Stimulated activated CD8-positive, alpha-beta memory T cell treated with anti-CD3 and anti-CD28 coated beads, Interleukin-15, amount 100 ng/mL, for 4 hours (primary cell): ENCODE data around the gene TRMT11.
"Not testable (repeated sequence)": the region's sequence is repeated elsewhere in the genome, so short reads cannot be mapped to it uniquely, and the experiment has no call there.

ENCODE experiments used
- DNase-seq, 2 donors: peaks; one replicate each; pipeline ENCODE4 v3.0.0-alpha.2; 2020; ENCODE audit warnings: low read depth in 2 of 2

Gene TRMT11

DNA sequence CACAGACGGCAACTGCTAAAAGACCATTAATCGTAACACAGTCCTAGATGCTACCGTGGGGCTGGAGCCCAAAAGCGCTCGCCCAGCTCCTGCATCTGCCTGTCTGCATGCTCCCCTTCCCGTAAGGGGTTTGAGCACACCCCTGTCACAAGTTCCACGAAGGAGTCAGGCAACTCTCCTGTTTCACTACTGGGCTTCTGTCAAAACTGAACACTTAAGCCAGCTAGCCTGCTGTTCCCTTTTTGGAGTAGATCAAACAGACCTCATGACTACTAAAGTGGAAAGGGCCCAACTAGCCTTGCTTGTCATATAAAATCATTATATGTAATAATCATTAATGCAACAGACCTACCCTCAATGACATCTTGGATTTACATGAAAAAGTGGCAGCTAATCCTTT, 61.3 kb downstream of the TRMT11 start:
- no peak for DNase-seq

DNA sequence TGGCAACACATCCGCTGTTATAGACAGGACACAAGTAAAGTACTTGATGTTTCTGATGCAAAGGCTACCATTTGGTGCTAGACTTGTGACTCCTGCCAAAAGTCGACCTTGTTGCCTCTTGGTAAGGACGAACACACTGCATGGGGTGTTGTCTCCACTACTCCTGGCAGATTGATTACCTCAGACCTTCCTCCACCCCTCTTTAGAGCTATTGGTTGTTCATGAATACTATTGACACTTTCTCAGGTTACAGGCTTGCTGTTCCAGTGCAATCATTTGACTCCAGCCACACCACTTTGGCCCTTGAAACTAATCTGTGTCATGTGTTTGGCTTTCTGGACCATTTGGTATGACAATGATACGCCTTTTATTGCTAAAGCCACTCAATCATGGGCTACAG, 62.3 kb downstream of the TRMT11 start:
- no peak for DNase-seq

DNA sequence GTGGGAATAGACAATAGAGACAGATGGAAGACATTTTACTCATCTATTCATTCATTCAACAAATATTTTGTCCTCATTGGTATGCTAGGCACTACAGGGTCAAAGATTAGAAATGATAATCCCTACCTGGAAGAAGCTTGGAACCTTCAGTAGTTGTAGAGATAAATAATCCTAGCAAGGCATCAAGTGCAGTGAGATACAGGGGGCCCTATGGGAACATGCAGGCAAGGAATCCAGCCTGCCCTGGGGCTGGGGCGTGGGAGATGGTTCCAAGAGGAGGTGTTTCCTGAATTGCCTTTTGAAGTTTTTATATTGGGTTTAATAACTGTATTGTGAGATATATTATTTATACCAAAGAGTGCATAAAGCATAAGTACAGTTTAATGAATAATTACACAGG, 64.5 kb downstream of the TRMT11 start:
- DNase-seq: no peak

DNA sequence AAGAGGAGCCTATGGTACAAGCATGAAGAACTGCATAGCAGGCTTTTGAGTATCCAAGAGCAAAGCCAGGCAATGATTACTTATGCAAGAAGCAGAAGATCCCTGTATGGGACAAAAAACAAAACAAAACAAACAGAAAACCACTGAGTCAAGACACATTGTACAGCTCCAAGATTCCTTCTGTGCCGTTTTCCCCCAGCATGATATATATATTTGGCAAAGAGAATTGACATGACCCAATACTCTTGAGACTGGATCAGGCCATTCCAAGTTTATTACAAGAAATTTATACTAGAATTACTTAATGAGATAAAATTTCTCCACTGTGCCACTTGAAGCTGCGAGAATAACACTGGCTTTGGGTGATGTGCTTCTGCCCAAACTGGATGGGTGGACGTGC, 65.5 kb downstream of the TRMT11 start:
- no peak for DNase-seq

DNA sequence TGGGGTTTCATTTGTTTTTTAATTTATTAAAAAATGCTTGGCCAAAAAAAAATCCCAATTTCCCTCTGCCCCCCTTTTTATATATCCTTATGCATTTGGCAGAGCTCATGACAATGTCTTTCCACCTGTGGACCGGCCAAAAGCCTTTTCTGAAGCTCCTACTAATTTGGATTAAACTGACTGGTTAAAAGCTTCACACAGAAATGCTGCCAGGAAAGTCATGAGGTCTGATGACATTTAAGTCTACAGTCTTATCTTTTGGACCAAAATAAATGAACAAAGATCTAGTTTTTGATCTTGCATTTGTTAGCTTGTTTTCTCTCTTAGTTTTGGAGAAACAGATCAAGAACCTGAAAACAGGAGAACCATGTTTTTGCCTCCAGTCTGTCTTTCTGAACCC, 66.1 kb downstream of the TRMT11 start:
- DNase-seq: no peak

DNA sequence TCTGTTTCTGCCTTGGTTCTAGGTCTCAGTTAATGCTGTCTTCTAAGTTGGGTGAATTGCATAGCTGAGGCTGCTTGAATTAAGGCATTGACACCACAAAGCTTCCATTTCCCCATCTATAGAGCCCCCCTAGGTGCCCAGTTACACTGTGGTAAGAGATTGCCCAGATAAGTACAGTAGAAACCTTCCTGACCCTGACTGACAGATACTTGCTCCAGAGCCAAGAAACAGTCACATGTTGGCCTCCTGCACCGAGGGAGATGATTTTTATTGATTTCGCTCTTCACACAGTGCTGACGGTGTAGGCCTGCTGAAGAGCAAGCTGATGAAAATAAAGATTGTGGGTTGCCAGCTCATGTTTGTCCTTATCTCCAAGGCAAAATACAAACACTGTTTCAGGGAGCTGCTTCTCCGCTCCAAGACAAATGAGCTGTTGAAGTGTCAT, 67.9 kb downstream of the TRMT11 start:
- DNase-seq: no peak

DNA sequence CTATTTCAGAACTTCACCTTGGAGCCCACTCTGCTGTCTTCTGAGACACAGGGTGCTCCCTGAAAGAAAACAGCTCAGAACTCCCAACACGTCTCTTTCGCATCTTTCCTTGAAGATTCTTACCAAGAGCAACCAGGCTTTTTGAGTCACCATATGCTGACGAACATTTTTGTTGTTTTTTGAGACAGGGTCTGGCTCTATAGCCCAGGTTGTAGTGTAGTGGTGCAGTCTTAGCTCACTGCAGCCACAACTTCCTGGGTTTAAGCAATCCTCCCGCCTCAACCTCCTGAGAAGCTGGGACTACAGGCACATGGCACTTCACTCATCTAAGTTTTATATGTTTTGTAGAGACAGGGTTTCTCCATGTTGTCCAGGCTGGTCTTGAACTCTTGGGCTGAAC, 68.5 kb downstream of the TRMT11 start:
- no peak for DNase-seq

DNA sequence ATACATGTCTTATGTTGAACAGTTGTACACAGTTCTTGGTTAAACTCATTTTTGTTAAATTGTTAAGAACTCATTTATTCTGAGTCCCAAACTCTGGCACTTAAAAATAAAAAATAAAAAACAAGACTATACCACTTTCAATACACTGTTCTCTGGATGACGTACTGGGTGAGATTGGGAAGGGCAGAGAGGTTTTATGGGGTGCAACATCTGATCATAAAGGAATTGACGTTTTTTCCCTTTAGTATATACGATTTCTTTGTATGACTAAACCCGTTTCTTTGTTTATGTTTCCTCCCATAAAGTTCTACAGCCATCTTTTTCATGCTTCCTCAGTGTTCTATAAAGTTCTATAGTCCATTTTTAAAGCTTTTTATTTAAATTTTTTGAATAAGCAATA, 69.1 kb downstream of the TRMT11 start:
- no peak for DNase-seq

DNA sequence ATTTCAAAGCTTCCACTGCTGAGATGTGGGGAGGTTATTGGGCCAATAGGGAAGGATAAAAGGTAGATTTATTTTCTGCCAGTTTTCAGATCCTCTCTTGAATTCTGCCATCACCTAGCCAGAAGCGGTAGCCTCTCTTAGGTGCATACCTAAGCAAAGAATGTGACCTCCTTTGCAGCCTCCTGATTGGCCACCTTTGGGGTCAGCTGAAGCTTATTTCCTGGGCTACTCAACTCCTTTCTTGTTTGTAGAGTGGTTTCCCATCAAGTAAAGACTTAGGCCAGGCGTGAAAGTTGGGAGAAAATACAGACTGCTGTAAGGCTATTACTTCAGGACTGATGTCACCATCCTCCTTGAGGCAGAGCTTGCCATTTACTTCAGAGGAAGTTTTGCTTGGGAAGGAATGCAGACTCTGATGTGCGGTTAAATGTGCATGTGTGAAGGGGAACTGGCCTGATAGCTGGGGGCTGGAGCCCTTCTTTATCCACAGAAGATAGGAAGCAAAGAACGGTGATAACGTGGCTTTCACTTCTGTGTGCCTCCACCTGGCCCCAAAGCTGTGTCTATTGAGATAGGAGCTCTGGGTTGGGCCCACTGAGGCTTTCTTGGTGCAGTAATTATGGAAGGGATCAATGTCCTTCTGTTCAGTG, 70.1 kb downstream of the TRMT11 start:
- no peak for DNase-seq

DNA sequence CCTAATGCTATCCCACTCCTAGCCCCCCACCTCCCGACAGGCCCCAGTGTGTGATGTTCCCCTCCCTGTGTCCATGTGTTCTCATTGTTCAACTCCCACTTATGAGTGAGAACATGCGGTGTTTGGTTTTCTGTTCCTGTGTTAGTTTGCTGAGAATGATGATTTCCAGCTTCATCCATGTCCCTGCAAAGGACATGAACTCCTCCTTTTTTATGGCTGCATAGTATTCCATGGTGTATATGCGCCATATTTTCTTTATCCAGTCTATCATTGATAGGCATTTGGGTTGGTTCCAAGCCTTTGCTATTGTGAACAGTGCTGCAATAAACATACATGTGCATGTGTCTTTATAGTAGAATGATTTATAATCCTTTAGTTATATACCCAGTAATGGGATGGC, 71.7 kb downstream of the TRMT11 start:
- DNase-seq: not testable (repeated sequence)

DNA sequence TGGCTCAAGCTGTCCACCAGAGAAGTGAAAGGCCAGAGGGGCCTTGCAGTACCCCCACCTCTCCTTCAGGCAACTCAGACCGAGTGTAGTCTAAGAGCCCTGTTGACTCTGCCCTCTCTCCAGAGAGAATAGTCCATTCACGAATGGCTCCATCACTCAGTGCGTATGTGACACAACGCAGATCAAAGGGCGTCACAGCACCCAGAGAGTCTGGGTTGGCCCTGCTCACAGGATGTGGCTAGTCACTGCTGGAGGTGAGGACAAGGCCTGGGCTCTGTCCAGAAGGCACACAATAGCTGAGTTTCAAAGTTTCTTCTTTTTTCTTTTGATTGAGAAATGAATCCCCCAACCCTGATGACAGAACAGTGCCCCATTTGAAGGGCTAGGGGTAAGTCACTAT, 74.1 kb downstream of the TRMT11 start:
- DNase-seq: no peak

DNA sequence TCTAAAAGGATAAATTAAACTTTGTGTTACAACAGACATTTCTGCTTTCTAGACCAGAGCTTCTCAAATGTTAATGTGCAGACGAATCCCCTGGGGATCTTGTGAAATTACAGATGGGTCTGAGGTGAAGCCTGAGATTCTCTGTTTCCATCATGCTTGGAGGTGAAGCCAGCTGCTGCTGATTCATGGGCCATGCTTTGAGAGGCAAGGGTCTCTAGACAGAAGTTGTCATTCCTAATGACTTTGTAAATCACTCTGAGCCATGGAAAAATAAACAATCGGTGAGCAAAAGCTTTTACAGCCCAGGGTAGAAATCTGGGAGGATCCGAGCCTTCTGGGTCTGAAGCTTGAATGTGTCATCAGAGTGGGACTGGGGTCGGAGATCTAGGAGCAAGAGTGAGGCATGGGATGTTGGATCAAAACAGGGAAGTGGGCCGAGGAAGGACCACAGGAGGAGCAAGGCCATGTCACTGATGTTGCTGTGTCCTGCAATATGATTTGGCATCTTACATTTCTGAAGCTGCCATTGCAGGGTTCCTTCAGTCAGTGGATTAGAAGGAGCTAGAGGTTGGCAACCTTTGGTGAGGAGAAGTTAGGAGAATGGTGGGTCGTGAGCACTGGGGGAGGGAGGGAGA, 77.3 kb downstream of the TRMT11 start:
- DNase-seq: no peak

DNA sequence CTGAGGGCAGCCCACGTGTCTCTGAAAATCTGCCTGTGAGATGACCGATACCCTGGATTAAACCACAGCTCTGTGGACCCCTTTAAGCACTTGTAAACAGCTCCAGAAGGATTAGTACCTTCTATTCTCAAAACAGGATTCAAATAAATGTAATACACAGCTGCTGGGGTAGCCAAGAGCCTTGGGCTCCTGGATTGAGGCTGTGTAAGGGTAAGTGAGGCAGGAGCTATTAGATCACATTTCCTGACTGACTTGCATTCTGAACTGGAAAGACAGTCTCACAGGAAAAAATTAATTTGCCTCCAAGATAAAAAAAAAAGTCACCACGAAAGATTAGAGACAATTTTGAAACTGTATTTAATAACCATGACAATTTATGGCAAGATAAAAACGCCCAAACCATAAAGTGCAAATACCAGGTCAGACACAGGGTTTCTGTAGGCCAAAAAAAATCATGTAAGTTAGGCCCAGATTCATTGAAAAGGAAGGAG, 78.0 kb downstream of the TRMT11 start:
- DNase-seq: no peak

DNA sequence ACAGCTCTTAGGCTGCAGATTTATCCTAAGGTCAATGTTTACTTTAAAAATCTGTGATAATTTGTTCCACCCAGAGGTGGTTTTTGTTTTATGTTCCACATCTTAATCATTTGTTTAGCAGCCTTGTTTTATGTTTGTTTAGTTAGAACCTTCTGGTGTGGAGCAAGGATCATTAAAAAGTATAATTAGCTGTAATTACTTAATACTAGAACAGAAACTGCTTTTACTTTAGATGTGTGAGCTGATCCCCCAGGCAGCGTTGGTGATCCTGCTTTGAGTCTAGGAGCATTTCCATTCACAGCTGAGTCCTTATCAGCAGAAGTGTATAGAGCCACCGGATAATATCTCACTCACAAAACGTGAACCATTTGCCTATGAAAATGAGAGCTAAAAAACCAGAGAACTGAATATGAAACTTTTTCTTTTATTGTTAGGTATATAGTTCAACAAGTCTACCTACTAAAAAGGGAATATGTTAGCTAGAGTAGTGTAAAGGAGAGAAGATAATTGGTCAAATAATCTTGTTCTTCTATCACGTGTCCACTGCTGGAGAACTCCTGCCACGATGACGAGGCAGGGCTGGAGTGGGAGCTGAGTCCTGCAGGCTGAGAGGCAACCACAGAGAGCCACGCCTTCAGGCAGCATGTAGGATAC, 78.5 kb downstream of the TRMT11 start:
- no peak for DNase-seq

DNA sequence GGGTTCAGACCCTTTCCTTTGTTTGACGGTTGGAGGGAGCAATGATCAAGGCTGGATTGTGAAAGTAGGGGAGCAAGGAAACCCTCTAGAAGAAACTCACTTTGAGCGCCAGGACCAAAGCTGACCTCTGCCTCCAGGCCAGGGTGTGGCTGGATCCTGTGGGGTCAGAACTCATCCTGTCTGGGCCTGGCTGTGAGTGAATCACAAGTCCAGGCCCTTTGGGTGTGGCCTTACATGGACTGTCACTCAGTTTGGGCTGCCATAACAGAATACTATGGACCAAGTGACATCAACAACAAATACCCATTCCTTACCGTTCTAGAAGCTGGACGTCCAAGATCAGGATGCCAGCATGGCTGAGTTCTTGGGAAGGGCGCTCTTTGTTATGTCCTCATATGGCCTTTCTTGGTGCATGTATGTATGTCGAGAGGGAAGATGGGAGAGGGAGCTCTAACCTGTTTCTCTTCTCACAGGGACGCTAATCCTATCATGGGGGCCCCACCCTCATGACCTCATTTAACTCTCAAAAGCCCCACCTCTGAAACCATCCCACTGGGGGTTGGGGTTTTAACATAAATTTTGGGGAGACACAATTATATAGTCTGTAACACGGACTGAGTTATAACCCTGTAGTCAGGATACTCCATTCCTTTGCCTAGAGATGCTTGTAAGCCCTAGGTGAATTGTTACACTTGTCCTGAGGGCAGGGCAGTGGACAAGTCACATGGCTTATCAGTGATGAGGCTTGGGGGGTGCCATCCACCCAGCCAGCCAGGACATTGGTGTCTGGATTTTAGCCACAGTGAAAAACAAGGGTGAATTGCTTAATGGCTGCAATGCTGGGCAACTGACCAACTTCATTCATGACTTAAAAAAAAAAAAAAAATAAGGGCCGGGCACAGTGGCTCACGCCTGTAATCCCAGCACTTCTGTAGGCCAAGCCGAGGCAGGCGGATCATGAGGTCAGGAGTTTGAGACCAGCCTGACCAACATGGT, 80.0 kb downstream of the TRMT11 start:
- no peak for DNase-seq

DNA sequence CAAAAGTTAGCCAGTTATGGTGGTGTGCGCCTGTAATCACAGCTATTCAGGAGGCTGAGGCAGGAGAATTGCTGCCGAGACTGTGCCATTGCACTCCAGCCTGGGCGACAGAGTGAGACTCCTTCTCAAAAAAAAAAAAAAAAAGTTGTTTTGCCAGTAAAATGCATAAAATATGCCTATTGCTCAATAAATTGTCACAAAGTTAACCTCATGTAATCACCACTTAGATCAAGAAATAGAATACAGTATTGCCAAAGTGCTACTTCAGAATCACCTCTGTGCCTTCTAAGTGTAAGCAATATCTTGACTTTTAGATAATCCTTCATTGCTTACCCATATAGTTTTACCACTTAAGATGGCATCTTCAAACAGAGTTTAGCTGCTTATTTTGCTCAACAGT, 80.7 kb downstream of the TRMT11 start:
- no peak for DNase-seq

DNA sequence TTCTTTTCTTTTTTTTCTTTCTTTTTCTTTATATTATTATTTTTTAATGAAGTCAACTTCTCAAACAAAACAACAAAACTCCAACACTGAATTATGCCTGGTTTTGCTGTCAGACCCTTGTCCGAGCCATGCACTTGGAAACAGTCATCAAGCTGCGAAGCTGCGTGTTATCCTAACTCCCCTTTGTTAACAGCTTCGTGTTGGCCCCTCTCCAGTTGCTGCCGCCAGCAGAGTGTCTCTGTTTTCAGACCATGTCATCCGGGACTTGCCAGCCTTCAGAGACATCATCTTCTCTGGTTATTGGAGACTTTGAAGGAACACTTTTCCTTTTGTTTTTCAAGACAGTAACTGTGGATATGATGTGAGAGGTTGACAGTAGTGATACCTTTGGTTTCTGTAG, 83.1 kb downstream of the TRMT11 start:
- no peak for DNase-seq

DNA sequence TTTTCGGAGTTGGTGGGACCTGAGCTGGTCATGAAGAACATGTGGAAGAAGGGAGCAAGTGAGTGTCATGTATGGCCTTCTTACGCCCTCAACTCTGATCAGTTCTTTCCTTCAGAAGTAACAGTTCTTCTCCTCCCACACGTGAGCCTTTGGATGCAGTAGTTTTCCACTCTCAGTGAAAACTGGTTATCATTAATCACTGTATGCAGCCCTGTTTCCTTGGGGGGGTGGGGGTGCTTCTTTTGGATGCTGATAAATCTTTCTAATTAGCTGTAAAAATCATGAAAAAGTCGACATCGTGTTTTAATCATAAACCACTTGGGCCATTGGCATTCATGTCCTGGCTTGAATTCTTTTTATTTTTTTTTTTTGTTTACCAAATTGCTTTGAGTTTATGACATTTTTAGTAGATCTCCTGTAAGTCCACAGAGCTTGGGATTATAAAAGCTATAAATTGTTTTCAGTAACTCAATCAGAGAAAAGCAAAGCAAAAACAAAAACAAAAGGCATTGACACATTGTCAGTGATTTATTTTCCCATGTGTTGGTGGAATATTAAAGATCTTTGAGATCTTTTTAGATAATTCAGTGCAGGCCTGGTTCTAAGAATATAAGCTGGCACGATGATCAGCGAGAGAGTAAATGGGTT, 84.8 kb downstream of the TRMT11 start:
- no peak for DNase-seq

DNA sequence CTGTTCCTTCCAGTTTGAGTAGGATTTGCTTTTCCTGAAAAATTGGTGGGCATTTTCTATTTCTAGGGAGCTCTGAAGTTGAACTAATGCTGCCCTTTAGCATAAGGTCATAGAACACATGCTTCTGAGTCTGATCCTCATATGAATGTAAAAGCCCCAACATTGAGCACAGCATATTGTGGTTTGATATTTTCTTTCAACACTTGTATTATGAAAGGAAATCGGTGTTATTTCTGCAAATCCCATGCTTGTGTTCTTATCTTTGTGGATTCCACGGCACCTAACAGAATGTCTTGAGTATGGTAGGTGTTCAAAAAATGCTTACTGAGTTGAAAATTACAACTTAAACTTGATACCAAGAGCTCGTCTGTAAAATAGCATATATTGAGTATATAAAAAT, 85.8 kb downstream of the TRMT11 start:
- DNase-seq: no peak

DNA sequence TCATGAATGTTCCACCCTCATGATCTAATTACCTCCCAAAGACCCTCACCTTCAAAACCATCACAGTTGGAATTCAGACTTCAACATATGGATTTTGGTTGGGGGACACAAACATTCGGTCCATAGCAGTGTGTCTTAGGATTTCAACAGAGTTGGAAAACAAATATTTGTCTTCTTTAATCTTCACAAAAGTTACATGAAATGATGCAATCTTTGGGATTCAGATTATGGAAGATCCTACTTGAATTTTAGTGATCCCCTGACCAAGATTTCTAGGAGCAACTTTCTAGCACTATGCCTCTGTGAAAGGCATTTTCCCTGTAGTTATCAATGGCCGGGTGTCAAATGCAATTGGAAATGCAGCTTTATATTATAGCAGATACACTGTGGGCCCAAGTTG, 86.5 kb downstream of the TRMT11 start:
- no peak for DNase-seq

DNA sequence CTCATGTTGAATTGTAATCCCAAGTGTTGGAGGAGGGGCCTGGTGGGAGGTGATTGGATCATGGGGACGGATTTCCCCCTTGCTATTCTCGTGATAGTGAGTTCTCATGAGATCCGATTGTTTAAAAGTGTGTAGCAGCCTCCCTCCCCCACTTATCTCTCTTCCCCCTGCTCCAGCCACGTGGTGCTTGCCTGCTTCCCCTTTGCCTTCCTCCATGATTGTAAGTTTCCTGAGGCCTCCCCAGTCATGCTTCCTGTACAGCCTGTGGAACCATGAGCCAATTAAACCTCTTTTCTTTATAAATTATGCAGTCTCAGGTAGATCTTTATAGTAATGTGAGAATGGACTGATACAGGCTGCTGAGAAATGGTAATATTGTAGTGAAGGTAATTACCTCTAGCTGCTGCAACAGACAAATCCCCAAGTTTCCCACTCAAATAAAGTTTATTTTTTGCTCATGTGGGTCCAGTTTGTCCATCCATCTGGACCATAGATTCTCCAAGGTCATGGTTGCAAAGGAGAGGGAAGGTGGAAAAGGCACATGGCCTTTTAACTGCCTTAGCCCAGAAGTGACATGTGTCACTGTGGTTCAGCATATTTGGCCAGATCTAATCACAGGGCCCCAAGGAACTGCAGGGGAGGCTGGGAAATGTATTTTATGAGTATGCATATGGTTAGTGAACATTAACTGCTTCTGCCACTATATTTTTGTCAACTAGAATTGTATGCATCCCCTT, 89.2 kb downstream of the TRMT11 start:
- DNase-seq: no peak
